Right lobe of liver (tissue), 6 donors: ENCODE data around the gene ENKD1. TPM values are rescaled to one million over a fixed set of nuclear protein-coding genes. Genes with fewer than 3 reads are reported as not detected.

ENCODE experiments used
- ATAC-seq, 4 donors: fragments of 200-7000 bp; cut with Tn5 transposase; one replicate each; pipeline ENCODE4 v1.9.1; 2020; ENCODE audit warnings: mild to moderate bottlenecking in 4 of 4, moderate library complexity in 4 of 4
- DNase-seq, 3 donors: peaks; one replicate each; pipeline ENCODE4 v3.0.0-alpha.2; 2020
- H3K27ac ChIP-seq, 3 donors: fragments of 200-600 bp; one replicate each; pipeline ENCODE4 v1.8.0; 2022
- H3K27me3 ChIP-seq, 2 donors: fragments of 200-600 bp; one replicate each; pipeline ENCODE4 v1.8.0; 2022
- H3K36me3 ChIP-seq, 4 donors: fragments of 200-600 bp; sonication (generic) in 1 of 4; one replicate each; pipeline versions ENCODE4 v1.5.1 to v1.8.0; 2017 to 2022; ENCODE audit warnings: control low read depth in 1 of 4
- H3K4me1 ChIP-seq, 4 donors: fragments of 200-600 bp; sonication (generic) in 1 of 4; one replicate each; pipeline versions ENCODE4 v1.5.1 to v1.8.0; 2017 to 2022; ENCODE audit warnings: control low read depth in 1 of 4
- H3K4me3 ChIP-seq, 3 donors: fragments of 200-600 bp; one replicate each; pipeline ENCODE4 v1.8.0; 2022
- H3K9me3 ChIP-seq, 4 donors: fragments of 200-600 bp; sonication (generic) in 1 of 4; one replicate each; pipeline versions ENCODE4 v1.5.1 to v1.8.0; 2017 to 2022; ENCODE audit warnings: control low read depth in 1 of 4
- CTCF ChIP-seq, 4 donors: fragments of 200-600 bp in 3 of 4; fragments of 450-650 bp in 1 of 4; IDR thresholded peaks; one replicate each; pipeline versions ENCODE4 v1.5.1 to v1.8.0; 2016 to 2022; ENCODE audit warnings: antibody characterized with exemption in 4 of 4, mild to moderate bottlenecking in 2 of 4
- POLR2A ChIP-seq: fragments of 450-650 bp; IDR thresholded peaks from one replicate; pipeline ENCODE4 v1.6.1; 2017; ENCODE audit warnings: antibody characterized with exemption, mild to moderate bottlenecking
- WGBS: methylation state at CpG from one replicate; pipeline ENCODE4 v1.1.6; 2018; ENCODE audit warnings: low coverage, low lambda C conversion rate; ENCODE audit not compliant: insufficient coverage; ENCODE audit errors: missing lambda C conversion rate; 5-methylcytosine and 5-hydroxymethylcytosine counted together
- intact Hi-C, 2 donors: fragments of 100-400 bp; cut with DNase I; formaldehyde crosslinking; loops; one replicate each; pipeline versions ENCODE4 v1.11.2 to v1.14.1; 2022
- total RNA-seq, 6 experiments: library from RNA; depleted of rRNA in 2 of 6; stranded (reverse); fragments of >200 nt in 2 of 6; fragmentation: NEBNext Ultra II Directional in 3 of 6; extraction: Animal tissue kit (Norgen Biotek cat#: 25700) in 3 of 6; gene quantifications; one replicate each; pipeline versions ENCODE4 v1.1.0 to v1.2.4, GENCODE V29; 2016 to 2023
- donor health status: DM: no; HTN: yes; CAD: no.
- donor health status: DM: no; HTN: no; CAD: no.
- donor health status: DM: no; HTN: no; CAD: no.
- donor health status: DM: no; HTN: yes; CAD: no.
- donor health status: DM: no; HTN: yes; CAD: no.

ENKD1 gene
- total RNA-seq, 6 experiments from 2014 or later: 4.4 to 8.9 (median 7.3) TPM

DNA sequence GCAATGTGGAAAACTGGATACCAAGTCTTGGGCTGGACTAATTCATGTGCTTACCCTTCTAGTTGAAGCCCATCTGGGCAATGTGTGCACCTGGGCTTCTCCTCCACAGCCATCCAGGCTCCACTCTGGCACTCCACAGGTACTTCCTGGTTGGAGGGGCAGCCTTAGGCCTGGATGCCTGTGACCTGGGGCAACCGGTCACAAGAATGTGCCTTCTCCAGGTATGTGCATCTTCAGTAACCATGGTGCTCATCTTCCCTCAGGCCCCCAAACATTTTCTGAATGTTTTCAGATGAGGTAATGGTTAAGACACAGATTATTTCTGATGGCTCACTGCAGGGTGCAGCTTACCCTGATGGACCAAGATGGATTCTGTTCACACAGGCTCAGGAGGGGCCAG, 11.2 kb upstream of the ENKD1 start:
- Histone ChIP-seq H3K4me1 (peaks cover 0 to 59% (median 28%) of the 10 kb centered on the region in 4 donors), H3K27me3 (no peaks in the 10 kb centered on the region), H3K4me3 (no peak overlapping the region), H3K27ac (peak overlapping the region in 1 of 3 donors; percentile 25), H3K36me3 (peaks cover 0 to 5% (median 1%) of the 10 kb centered on the region in 4 donors), H3K9me3 (no peaks in the 10 kb centered on the region)
- TF ChIP-seq CTCF (IDR thresholded peaks at IDR 0.05) (no peak), POLR2A (no peak)
- DNase-seq (no peak), ATAC-seq (no peak)
- intact Hi-C loops: loop anchor here (10.0 kb wide), 2 partner anchors 47 to 127 kb away; partner anchors contain the start of genes RANBP10 (in 1 of the 2) and TSNAXIP1 (in 1 of the 2)
- 100% methylated on average over 1 of the region's 1 CpG for WGBS

DNA sequence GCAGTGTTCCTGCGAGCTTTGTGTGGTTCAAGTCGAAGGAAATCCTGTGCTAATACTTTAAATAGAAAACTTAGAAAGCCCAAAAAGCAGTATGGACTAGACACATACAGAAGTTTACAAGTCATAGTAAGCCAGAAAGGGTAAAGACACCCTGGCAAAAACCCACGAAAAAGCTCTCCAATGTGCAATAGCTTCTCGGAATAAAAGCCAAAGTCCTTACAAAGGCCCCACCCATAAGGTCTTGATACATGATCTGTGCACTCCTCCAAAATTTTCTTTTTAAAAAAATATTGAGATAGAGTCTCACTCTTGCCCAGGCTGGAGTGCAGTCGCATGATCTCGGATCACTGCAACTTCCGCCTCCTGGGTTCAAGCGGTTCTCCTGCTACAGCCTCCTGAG, 10.4 kb upstream of the ENKD1 start:
- H3K9me3 ChIP-seq: no peaks in the 10 kb centered on the region
- ATAC-seq: peak in 1 of 4 donors; percentile 15

GRCh38 chr16:67676516-67676915, 10.0 kb upstream of the ENKD1 start:
- 43% methylated on average over 4 of the region's 4 CpGs for WGBS
- no peaks in the 10 kb centered on the region for H3K27me3 ChIP-seq
- no peak for TF ChIP-seq CTCF (IDR thresholded peaks at IDR 0.05)
- H3K27ac ChIP-seq: peak overlapping the region in 2 of 3 donors; percentile 12 to 25
- no peak for ATAC-seq
- intact Hi-C loops: loop anchor here (10.0 kb wide), 2 partner anchors 48 to 128 kb away; partner anchors contain the start of genes RANBP10 (in 1 of the 2) and TSNAXIP1 (in 1 of the 2)
- H3K9me3 ChIP-seq: no peaks in the 10 kb centered on the region
- peak in 1 of 3 donors; percentile 28 for DNase-seq
- H3K4me1 ChIP-seq: peaks cover 0 to 65% (median 31%) of the 10 kb centered on the region in 4 donors
- H3K4me3 ChIP-seq: no peak overlapping the region
- H3K36me3 ChIP-seq: peaks cover 0 to 3% (median 0%) of the 10 kb centered on the region in 4 donors

More for the DNA sequence above, 10.4 kb upstream of the ENKD1 start:
- Histone ChIP-seq H3K4me1 (peaks cover 0 to 65% (median 31%) of the 10 kb centered on the region in 4 donors), H3K27me3 (no peaks in the 10 kb centered on the region), H3K4me3 (no peak overlapping the region), H3K36me3 (peaks cover 0 to 3% (median 0%) of the 10 kb centered on the region in 4 donors), H3K27ac (peak overlapping the region in 1 of 3 donors; percentile 25)
- 43% methylated on average over 4 of the region's 8 CpGs for WGBS
- DNase-seq: no peak
- TF ChIP-seq POLR2A (no peak), CTCF (IDR thresholded peaks at IDR 0.05) (no peak)
- intact Hi-C loops: loop anchor here (10.0 kb wide), 2 partner anchors 48 to 128 kb away; partner anchors contain the start of genes RANBP10 (in 1 of the 2) and TSNAXIP1 (in 1 of the 2)

DNA sequence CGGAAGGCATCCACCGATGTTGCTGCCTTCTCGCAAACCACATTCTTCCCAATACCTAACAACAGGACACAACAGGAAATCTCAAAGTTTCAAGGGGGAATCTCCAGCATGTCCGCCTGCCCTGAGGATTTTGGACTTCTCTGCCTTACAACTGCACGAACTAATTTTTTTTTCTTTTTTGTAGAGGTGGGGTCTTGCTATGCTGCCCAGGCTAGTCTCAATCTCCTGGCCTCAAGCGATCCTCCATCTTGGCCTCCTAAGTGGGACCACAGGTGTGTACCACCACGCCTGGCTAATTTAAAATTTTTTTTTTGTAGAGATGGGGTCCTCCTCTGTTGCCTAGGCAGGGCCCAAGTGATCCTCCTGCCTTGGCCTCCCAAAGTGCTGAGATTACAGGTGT, 9.4 kb upstream of the ENKD1 start:
- Histone ChIP-seq H3K9me3 (no peaks in the 10 kb centered on the region), H3K4me3 (no peak overlapping the region), H3K36me3 (peaks cover 0 to 3% (median 0%) of the 10 kb centered on the region in 4 donors), H3K4me1 (peaks cover 0 to 65% (median 31%) of the 10 kb centered on the region in 4 donors), H3K27me3 (no peaks in the 10 kb centered on the region), H3K27ac (peak overlapping the region in 2 of 3 donors; percentile 12 to 25)
- TF ChIP-seq CTCF (IDR thresholded peaks at IDR 0.05) (no peak), POLR2A (no peak)
- no peak for ATAC-seq
- intact Hi-C loops: loop anchor here (10.0 kb wide), 2 partner anchors 49 to 129 kb away; partner anchors contain the start of genes RANBP10 (in 1 of the 2) and TSNAXIP1 (in 1 of the 2)
- WGBS: 96% methylated on average over 4 of the region's 7 CpGs
- no peak for DNase-seq
